GM19324 (cell line): ENCODE results near the gene ANKRD31.
"Not testable (repeated sequence)": the region's sequence is repeated elsewhere in the genome, so short reads cannot be mapped to it uniquely, and the experiment has no call there.

Experiments
- ATAC-seq: cut with Tn5 transposase; IDR thresholded peaks from one replicate; pipeline ENCODE4 v1.9.1; 2021; ENCODE audit warnings: mild to moderate bottlenecking, moderate library complexity; ENCODE audit not compliant: unreplicated experiment, low FRiP score

ANKRD31 gene, protein sequence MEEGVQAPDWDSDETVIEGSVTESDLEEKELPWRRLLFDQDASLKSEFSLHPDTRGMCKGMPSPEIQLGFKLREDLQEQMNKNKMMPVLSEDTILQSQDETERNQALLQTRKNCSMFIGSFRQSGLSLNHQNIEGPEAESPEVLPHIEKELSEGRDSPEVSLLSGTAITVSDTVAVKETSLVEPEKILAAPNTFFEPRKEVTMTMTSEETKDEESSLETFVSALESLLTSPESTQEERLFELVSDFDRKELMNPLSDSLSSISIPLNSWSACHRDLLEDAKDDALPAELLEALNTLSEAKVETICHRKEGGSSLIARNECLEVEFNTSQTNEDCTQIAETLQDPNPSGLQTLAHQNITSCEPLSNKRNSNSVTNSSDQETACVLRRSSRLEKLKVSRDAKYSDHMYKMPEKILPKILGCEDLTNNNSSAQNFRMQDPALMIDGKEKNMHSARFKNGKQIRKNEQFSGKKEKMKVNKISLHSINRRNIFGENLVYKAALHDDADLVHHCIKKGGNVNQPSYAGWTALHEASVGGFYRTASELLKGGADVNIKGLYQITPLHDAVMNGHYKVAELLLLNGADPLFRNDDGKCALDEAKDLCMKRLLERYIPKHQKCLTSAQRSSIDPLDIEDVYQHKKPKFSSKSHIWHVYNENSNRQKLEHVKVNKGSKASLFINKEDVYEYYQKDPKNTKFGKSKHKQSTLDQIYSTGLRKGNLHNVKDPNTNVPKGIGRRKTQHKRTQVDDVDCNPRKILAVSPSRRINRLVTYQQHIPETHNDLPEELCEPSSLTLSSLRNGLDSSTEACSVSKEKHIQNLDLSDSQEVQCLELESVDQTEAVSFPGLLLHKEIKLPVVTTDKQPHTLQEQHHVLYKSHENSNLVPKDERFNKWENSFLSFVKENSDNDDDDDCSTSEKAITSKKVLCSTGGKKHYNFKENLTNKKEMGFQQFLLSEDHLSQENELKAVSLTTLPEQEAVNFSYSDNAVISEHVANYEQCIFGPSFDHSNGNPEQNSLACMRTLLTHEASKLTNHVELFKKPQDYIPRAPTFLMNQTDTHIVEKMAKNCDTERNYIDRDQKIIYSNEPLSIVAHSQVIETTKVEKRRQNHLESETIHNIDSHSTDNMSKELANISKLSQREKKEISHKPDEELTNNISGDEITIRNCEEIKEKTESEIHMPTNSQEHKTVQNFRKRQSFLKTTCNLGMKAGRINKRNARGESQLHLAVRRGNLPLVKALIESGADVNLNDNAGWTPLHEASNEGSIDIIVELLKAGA (N-terminal part only)

DNA sequence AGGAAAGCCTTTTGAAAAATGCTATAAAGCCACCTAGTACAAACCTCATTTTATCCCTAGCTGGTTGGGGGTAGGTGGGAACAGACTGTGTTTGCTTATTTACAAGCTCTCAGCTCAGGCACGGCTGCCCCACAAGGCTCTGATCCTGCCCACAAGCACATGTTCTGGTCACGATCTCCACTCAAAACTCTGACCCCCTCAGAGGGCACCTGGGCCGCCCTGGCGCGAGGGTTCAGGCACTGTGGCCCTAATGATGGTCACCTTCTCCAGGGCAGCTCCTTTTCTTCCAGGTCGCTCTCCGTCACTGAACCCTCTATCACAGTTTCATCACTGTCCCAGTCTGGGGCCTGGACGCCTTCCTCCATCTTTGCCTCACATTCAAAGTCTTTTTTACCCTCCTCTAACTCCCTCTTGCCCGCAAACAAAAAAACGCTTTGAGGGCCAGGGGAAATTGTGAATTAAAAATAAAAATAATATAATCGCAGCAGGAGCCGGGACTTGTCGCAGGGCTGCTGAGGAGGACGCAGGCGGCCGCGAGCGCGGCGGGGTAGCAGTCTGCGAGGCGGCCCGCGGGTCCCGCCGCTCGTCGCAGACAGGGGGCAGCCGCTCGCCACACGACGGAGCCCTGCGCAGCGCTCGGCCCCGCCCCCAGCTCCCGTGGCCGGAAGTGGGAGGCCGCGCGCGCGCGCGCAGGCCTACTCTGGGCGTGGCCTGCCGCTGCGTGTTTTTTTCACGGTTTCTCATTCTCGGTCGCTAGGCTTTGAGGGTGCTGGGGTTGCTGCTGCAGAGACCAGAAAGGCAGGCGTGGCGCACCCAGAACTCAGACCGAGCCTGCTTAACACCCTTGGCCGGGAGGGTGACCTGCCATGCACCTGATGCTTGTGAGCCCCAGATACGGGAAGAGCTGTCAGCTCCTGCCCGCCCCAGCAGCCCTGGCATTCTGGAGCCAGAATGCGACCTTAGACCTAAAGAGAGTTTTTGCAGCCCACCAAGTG is at the start of gene ANKRD31:
Gene ANKRD31 (minus strand): TSS at position 557 of the 995 bp plus-strand sequence. CDS start 192 bp downstream, at position 365.
- ATAC-seq: peak; percentile 99

DNA sequence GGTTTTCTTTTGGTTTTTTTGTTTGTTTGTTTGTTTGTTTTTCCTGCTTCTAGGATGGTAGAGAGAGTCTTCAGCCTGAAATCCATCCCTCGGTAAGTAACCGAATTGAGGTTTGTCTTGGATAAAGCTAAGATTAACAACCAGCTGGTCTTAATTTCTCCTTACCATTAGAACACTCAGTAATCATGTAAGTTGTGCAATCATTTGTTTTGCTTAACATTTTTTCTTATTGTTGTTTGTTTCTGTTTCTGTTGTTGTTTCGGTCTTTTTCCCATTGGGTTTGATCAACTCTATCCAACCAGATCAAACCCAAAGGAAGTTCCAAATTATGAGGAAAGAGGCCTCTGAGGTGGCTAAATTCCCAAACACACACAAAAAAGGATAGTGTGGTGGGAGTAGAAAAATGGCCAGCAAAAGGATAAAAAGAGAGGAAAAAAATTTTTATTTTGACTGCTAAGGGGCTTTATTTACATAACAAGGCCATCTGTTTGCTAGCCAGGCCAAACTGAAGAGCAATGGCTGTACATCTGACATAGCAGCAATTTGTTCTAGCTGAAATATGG is 49.6 kb upstream of the ANKRD31 start:
- ATAC-seq: no peak

- ATAC-seq: no peak
These were observed 45.9 kb upstream of the ANKRD31 start for GRCh38 chr5:75282581-75282980.

- no peak for ATAC-seq
These were observed 45.2 kb upstream of the ANKRD31 start for GRCh38 chr5:75281716-75282465.

DNA sequence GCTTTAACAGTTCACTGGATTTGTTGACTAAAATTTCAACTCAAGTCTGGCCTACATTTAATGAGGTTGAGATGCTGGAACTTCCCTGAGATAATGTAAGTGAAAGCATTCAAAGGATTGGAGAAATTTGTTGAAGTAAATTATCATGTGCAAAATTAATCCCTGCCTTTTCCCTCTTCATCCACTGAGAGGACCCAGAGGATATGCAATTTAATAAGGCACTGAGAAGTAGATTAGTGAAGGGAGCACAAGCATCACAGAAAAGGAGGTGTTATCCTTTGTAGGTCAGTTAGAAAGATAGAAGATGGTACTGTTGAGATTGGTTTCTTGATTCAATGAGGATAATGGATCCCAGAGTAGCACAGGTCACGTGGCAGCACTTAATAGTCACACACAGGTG is 42.6 kb upstream of the ANKRD31 start:
- no peak for ATAC-seq

DNA sequence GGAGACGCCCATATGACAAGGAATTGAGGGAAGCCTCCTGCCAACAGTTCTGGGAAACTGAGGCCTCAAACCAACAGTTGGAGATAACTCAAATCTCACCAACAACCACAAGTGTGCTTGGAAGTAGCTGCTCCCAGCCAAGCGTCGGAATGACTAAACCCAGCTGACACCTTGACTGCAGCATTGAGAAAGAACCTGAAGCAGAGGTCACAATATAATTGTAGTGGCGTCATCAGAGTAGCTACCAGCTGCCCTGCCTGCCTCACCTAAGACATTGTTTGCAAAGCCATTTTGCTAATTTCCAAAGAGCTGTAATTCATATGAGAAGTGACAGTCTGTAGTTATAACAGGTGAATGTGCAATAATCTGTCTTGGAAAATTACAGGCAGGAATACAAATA is 40.8 kb upstream of the ANKRD31 start:
- ATAC-seq: no peak

- no peak for ATAC-seq
These were observed 39.1 kb upstream of the ANKRD31 start for GRCh38 chr5:75275756-75276155.

- ATAC-seq: no peak
These were observed 38.5 kb upstream of the ANKRD31 start for GRCh38 chr5:75275147-75275546.

DNA sequence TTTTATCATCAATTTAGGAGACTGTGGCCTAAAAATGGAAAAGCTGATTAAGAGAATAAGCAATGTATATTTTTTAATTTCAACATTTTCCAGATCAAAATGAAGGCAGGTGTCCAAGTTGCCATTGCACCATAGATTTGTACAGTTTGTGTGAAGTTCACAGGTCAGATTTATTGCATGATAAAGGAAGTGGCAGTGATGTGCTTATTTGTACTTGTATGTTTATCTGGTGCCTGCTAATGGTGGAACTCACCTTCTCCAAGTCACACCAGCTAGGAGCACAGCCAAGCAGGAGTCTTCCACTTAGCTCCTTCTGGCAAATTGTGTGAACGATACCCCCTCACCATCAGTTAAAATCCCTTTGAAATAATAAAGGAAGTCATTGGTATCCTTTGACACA is 37.8 kb upstream of the ANKRD31 start:
- no peak for ATAC-seq

- ATAC-seq: not testable (repeated sequence)
These were observed 33.9 kb upstream of the ANKRD31 start for GRCh38 chr5:75270605-75271004.

GRCh38 chr5:75265731-75266130 is 29.1 kb upstream of the ANKRD31 start:
- no peak for ATAC-seq

GRCh38 chr5:75262271-75262670 is 25.6 kb upstream of the ANKRD31 start:
- ATAC-seq: no peak

GRCh38 chr5:75260708-75261107 is 24.0 kb upstream of the ANKRD31 start:
- ATAC-seq: no peak

DNA sequence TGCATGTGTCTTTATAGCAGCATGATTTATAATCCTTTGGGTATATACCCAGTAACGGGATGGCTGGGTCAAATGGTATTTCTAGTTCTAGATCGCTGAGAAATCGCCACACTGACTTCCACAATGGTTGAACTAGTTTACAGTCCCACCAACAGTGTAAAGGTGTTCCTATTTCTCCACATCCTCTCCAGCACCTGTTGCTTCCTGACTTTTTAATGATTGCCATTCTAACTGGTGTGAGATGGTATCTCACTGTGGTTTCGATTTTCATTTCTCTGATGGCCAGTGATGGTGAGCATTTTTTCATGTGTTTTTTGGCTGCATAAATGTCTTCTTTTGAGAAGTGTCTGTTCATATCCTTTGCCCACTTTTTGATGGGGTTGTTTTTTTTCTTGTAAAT is 13.8 kb upstream of the ANKRD31 start:
- not testable (repeated sequence) for ATAC-seq

- no peak for ATAC-seq
These were observed 8.3 kb upstream of the ANKRD31 start for GRCh38 chr5:75245023-75245422.

DNA sequence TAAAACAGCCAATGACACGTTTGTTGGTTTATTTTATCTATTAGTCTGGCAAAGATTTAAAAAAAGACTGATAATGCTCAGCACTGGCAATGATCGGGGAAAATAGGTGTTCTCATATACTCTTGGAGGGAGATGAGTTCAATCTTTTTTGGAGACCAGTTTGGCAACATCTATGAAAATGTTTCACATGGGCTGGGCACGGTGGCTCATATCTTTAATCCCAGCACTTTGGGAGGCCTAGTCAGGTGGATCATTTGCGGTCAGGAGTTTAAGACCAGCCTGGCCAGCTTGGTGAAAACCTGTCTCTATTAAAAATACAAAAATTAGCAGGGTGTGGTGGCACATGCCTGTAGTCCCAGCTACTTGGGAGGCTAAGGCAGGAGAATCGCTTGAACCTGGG is 6.8 kb upstream of the ANKRD31 start:
- ATAC-seq: no peak

DNA sequence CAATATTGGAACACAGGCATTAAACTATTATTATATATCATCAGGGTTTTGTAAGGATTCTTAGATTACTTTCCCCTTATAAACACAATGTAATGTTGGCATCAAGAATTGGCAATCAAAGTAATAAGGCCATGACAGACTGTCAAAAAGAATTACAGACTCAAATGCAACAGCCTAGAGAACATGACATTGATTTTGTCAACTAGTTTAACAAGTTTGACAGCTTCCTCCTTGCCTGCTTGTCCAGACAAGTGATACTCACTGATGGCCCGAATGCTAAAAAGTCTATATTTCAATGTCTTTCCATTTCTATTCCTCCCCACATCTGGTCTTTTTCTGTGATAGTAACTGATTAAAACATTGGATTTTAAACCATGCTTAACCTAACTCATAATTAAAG is 6.4 kb upstream of the ANKRD31 start:
- no peak for ATAC-seq

GRCh38 chr5:75242067-75242466 is 5.4 kb upstream of the ANKRD31 start:
- ATAC-seq: no peak

DNA sequence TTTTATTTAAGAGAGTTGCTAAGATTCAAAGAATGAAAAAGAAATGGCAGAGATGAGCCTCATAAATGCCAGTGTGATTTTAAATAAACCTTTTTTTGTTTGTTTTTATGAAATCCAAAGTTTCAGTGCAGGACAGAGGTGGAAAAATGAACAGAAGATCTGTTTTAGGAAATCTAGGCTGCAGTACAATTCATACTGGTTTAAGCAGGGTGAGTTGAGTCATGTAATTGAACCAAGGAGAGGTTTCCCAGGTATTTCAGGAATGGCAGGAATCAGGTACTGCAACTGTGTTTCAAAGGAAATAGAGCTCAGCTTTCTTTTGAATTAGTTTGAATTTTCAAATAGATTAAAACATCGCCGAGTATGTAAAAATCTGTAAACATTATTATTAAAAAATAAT is 3.0 kb upstream of the ANKRD31 start:
- ATAC-seq: no peak
